Skeletal muscle tissue (tissue), 4 donors: ENCODE results near the gene SLC5A6. TPM values are rescaled to one million over a fixed set of nuclear protein-coding genes. Genes with fewer than 3 reads are reported as not detected.
"Not testable (repeated sequence)": the region's sequence is repeated elsewhere in the genome, so short reads cannot be mapped to it uniquely, and the experiment has no call there.

Experiments
- H3K27ac ChIP-seq: one replicate; pipeline ENCODE4 v1.7.0; 2013; ENCODE audit warnings: mild to moderate bottlenecking, low read depth, low read length, inconsistent platforms
- H3K27me3 ChIP-seq, 3 donors: one replicate each; pipeline ENCODE4 v1.7.0; 2013; ENCODE audit warnings: low read length in 3 of 3; ENCODE audit not compliant: control insufficient read depth in 3 of 3, insufficient read depth in 3 of 3
- H3K36me3 ChIP-seq, 3 donors: one replicate each; pipeline ENCODE4 v1.7.0; 2013; ENCODE audit warnings: low read length in 3 of 3; ENCODE audit not compliant: control insufficient read depth in 3 of 3, insufficient read depth in 3 of 3
- H3K4me1 ChIP-seq, 3 donors: one replicate each; pipeline ENCODE4 v1.7.0; 2013; ENCODE audit warnings: low read length in 3 of 3, mild to moderate bottlenecking in 3 of 3; ENCODE audit not compliant: control insufficient read depth in 3 of 3, insufficient read depth in 3 of 3
- H3K4me3 ChIP-seq, 3 donors: one replicate each; pipeline ENCODE4 v1.7.0; 2013; ENCODE audit warnings: low read length in 3 of 3
- H3K9ac ChIP-seq, 3 donors: one replicate each; pipeline ENCODE4 v1.7.0; 2013; ENCODE audit warnings: low read length in 3 of 3, mild to moderate bottlenecking in 3 of 3, moderate library complexity in 2 of 3, low read depth in 1 of 3
- H3K9me3 ChIP-seq, 3 donors: one replicate each; pipeline ENCODE4 v1.7.0; 2013; ENCODE audit warnings: low read length in 3 of 3; ENCODE audit not compliant: control insufficient read depth in 3 of 3
- total RNA-seq: library from RNA; depleted of rRNA; stranded (reverse); fragments of >200 nt; gene quantifications from one replicate; pipeline ENCODE4 v1.2.3, GENCODE V29; 2014
- donor health status: Osteomylitis.

SLC5A6 gene
- total RNA-seq, 1 donor from 2014 or later, result 7.8 TPM

DNA sequence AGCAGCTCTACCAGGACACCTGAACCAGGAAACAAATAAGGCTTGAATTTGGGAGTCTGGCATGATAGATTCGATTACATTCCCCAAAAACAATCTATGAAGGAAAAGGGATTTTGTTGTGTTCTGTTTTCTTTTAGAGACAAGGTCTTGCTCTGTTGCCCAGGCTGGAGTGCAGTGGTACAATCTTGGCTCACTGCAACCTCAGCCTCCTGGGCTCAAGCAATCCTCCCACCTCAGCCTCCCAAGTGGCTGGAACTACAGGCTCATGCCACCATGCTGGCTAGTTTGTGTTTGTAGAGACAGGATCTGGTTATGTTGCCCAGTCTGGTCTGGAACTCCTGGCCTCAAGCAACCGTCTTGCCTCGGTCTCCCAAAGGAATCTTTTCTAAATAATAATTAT, 14.0 kb downstream of the SLC5A6 start:
- not testable (repeated sequence) for H3K4me3 ChIP-seq, H3K4me1 ChIP-seq, H3K27me3 ChIP-seq, H3K27ac ChIP-seq, H3K9me3 ChIP-seq, H3K9ac ChIP-seq
- H3K36me3 ChIP-seq, result peaks cover 20 to 28% (median 26%) of the 10 kb centered on the region in 3 donors

DNA sequence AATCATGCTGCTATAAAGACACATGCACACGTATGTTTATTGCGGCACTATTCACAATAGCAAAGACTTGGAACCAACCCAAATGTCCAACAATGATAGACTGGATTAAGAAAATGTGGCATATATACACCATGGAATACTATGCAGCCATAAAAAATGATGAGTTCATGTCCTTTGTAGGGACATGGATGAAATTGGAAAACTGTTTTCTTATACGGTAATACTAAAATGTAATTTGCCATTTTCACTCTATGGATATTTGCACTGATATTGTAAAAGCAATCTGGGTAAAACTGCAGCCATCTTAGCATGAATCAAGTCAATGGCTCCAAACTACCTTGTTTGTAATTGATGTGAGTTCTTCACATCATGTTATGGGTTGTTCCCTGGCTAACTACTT, 16.3 kb downstream of the SLC5A6 start:
- not testable (repeated sequence) for H3K27ac ChIP-seq, H3K4me3 ChIP-seq, H3K9ac ChIP-seq, H3K9me3 ChIP-seq, H3K27me3 ChIP-seq, H3K4me1 ChIP-seq
- peaks cover 7 to 11% (median 7%) of the 10 kb centered on the region in 3 donors for H3K36me3 ChIP-seq

DNA sequence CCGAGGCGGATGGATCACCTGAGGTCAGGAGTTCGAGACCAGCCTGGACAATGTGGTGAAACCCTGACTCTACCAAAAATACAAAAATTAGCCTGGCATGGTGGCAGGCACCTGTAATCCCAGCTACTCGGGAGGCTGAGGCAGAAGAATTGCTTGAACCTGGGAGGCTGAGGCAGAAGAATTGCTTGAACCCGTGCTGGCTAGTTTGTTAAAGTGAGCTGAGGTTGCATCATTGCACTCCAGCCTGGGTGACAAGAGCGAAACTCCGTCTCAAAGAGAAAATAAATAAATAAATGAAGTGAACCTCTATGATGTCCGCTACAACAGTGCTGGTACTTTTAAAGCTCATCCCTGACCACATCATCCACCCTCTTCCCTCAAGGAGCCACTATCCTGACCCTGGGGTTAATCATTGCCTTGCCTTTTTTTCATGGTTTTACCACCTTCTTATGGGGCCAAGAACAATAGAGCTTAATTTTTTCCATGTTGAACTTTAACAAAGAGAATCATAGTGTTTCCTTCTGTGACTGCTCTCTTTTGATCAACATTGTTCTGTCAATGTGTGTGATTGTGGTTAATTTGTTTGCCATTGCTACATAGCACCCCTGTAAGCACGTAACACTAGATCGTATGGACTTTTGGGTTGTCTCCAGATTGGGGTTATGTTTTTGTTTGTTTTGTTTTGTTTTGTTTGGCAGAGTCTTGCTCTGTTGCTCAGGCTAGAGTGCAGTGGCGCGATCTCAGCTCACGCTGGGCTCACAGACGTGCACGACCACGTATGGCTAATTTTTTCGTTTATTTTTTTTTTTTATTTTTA, 17.3 kb downstream of the SLC5A6 start:
- no peak overlapping the region for H3K27ac ChIP-seq
- H3K4me1 ChIP-seq, result no peaks in the 10 kb centered on the region
- no peaks in the 10 kb centered on the region for H3K27me3 ChIP-seq
- H3K36me3 ChIP-seq, result peaks cover 0 to 5% (median under 1%) of the 10 kb centered on the region in 3 donors
- no peak overlapping the region for H3K4me3 ChIP-seq
- H3K9ac ChIP-seq, result no peak overlapping the region
- H3K9me3 ChIP-seq, result no peaks in the 10 kb centered on the region

DNA sequence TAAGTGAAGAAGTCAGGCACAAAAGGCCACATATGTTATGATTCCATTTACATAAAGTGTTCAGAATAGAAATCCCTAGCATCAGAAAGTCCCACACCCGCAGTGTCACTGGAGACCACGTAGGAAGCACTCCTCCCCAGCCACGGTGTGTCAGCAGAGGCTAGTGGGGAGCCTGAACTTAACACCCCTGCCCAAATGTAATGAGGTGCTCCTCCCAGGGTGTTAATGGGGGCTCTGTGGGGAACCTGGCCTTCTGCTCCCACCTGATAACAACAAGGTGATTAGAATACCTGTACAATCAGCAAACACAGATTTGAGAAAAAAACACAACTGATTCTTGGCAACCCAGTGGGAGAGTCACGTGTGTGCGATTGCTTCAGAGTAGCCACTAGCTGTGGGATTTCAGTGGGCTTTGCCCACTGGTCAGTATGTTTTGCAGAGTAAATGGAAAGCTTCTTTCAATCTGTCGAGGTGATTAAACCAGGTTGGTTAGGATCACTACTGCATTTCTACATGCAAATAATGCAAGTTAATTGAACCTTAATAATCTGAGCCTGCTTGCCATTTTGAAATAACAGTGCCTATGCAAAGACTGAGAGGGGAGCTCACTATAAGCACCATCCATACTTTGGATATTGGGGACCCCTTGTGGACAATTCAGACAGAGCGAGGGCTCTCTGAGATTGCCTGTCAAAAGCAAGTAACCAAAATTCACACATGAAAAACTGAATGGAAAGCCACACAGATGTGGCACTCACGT, 20.8 kb downstream of the SLC5A6 start:
- H3K27me3 ChIP-seq, result no peaks in the 10 kb centered on the region

DNA sequence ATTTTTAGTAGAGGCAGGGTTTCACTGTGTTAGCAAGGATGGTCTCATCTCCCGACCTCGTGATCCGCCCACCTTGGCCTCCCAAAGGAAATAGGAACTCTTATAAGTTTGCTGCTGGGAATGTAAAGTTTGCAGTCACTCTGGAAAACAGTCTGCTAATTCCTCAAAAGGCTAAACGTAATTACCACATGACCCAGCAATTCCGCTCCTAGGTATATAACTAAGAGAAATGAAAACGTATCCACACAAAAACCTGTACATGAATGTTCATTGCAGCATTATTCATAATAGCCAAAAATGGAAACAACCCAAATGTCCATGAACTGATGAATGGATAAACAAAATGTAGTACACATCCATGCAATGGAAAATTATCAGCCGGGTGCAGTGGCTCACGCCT, 22.1 kb downstream of the SLC5A6 start:
- Histone ChIP-seq H3K4me1 (peaks cover 10 to 17% (median 15%) of the 10 kb centered on the region in 3 donors), H3K9ac (no peak overlapping the region), H3K27me3 (no peaks in the 10 kb centered on the region), H3K36me3 (no peaks in the 10 kb centered on the region), H3K27ac (no peak overlapping the region), H3K9me3 (no peaks in the 10 kb centered on the region), H3K4me3 (no peak overlapping the region)

More for the DNA sequence above, 20.8 kb downstream of the SLC5A6 start:
- Histone ChIP-seq H3K36me3 (no peaks in the 10 kb centered on the region), H3K9me3 (no peaks in the 10 kb centered on the region), H3K4me3 (no peak overlapping the region), H3K9ac (no peak overlapping the region), H3K27ac (no peak overlapping the region), H3K4me1 (peaks cover 4 to 9% (median 5%) of the 10 kb centered on the region in 3 donors)

DNA sequence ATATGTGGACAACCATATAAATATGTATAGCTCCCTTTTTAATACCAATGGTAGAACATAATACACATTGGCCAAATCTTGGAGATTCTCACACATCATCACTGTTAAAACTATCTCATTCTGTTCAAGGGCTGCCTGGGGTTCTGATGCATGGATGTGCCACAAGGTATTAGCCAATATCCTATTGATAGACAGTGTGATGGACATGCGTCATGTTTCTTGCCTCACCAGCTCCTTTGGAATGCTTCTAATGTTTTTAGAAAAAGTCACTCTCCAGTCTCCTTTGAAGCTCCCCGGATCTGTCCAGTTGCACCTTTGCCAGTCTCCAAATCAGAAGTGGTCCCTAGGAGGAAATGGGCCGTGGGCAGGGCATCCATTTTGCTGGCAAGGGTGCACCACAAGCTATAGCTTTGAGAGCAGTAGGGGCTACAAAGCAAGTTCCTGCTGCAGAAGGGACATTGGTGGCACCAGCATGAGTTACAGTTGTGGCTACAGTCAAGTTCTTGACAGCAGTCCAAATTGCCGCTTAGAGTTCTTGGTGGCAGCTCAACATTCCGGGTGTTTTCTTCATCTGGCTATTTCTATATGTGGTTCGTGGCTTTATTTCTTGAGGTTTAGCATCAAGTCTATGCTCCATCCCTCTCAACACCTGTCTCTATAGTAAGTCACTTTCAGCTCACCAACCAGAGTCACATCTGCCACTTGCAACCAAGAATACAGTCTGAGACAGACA, 25.3 kb downstream of the SLC5A6 start:
- H3K4me3 ChIP-seq, result no peak overlapping the region
- no peaks in the 10 kb centered on the region for H3K36me3 ChIP-seq
- H3K9ac ChIP-seq, result no peak overlapping the region
- H3K27me3 ChIP-seq, result no peaks in the 10 kb centered on the region
- no peak overlapping the region for H3K27ac ChIP-seq
- H3K4me1 ChIP-seq, result peaks cover 17 to 26% (median 26%) of the 10 kb centered on the region in 3 donors
- no peaks in the 10 kb centered on the region for H3K9me3 ChIP-seq

DNA sequence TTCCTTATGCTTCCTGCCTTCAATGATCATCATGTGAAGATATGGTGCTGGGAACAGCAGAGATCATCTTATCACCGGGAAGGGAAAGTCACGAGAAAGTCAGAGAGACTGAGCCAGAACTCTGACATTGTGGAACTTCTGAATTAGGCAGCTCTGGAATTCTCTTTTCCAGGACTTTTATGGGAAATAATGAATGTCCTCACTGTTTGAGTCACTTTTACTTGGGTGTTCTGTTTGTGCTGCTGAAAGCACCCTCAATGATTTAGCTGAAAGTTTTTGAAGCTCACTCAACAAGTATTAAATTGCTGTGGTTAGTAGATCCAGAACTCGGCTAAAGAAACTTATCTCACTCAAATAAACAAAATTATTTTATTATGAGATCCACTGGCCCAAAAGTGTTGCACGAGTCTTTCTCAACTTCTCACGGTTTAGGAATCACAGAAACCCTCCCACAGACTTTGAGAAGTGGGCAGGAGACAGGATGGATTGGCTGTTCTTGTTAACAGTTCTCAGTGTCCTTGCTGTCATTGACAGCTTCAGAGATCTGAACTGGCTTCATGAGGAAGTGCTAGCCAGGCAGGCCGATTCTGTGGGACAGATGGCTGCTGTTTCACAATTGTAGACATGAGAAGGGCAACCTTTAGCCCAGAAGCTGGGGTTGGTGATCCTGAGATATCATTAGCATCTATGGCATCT, 26.6 kb downstream of the SLC5A6 start:
- H3K9me3 ChIP-seq, result no peaks in the 10 kb centered on the region
- H3K27ac ChIP-seq, result peak overlapping the region; percentile 16
- H3K4me3 ChIP-seq, result no peak overlapping the region
- H3K4me1 ChIP-seq, result peaks cover 17 to 26% (median 26%) of the 10 kb centered on the region in 3 donors
- H3K9ac ChIP-seq, result no peak overlapping the region
- H3K36me3 ChIP-seq, result no peaks in the 10 kb centered on the region
- no peaks in the 10 kb centered on the region for H3K27me3 ChIP-seq

DNA sequence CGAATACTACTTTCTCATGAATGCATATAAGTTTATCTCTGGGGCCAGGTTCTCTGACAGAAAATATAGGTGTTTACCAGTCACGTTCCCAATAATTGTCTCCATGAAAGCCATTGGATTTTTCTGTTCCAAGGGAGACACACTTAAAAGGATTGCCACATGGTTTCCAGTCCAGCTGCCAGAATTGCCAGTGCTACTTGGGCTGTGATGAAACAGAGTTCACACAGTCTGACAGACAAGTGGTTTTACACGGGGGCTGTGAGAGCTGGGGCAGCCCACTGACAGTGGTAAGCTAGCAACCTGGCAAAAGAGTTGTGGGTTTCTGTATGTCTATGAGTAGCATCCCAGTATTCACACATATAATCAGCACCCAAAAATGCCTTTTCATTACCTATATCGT, 28.0 kb downstream of the SLC5A6 start:
- no peak overlapping the region for H3K9ac ChIP-seq
- no peaks in the 10 kb centered on the region for H3K27me3 ChIP-seq
- no peaks in the 10 kb centered on the region for H3K36me3 ChIP-seq
- no peak overlapping the region for H3K4me3 ChIP-seq
- H3K27ac ChIP-seq, result peak overlapping the region; percentile 16
- peaks cover 17 to 26% (median 26%) of the 10 kb centered on the region in 3 donors for H3K4me1 ChIP-seq
- H3K9me3 ChIP-seq, result no peaks in the 10 kb centered on the region

DNA sequence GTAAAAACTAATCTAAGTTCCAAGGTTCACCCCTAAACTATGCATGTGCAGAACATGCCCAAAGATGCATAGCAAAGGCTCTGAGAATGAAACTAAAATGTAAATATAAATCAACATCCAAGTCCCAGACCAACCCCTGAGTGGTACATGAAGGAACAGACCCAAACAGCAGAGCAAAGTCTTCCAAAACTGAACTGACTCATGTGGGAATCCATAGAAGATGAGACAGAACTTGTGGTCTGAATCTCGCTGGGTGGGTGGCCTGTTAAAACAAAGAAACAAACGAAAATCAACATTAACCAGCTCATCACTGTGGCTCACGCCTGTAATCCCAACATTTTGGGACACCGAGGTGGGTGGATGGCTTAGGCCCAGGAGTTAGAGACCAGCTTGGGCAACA, 29.7 kb downstream of the SLC5A6 start:
- Histone ChIP-seq H3K27me3 (no peaks in the 10 kb centered on the region), H3K9me3 (no peaks in the 10 kb centered on the region), H3K36me3 (no peaks in the 10 kb centered on the region), H3K4me1 (peaks cover 17 to 26% (median 26%) of the 10 kb centered on the region in 3 donors), H3K27ac (no peak overlapping the region), H3K9ac (no peak overlapping the region), H3K4me3 (no peak overlapping the region)
